CD4-positive, alpha-beta T cell treated with Interleukin-4 for 4 hours (primary cell): ENCODE data around the gene NATD1.

Source experiments
- DNase-seq: peaks from one replicate; pipeline ENCODE4 v3.0.0-alpha.2; 2020

Gene NATD1

DNA sequence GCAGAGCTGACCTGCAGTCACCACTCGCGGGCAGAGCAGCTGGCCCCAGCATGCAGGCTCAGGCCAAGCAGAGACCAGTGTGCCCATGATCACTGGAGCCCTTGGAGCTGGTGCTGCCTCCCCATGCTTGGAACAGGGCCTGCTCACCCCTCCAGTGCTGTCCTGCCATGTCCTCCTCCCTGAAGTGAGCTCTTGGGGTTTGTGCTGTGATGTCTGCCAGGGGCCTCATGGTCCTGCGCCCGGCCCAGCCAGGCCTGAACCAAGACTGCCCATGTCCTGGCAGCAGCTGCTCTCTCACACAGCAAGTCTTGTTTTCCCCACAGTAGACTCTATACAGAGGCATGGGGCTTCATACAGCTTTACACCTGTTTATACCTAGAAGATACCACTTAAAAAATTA lies 63.8 kb downstream of the NATD1 start:
- no peak for DNase-seq
